ENCODE data around the gene ADGRB3.

- TF ChIP-seq POLR2A (IDR thresholded peaks at IDR 0.05; ENCODE audit: low read length): no peak
- TF ChIP-seq GATA1 (IDR thresholded peaks at IDR 0.05; ENCODE audit: low read depth, low read length): no peak
Observed at GRCh38 chr6:69026243-69026642, 391.2 kb downstream of the ADGRB3 start.
